HK-2 (cell line): Measurements from ENCODE around the gene PRPF6.
A peak's percentile ranks its signal among the peaks of the same experiment; 100 is the strongest.

Experiments
- DNase-seq: peaks from one replicate; pipeline ENCODE4 v3.0.0-alpha.2; 2018; ENCODE audit not compliant: unreplicated experiment

Gene PRPF6

GRCh38 chr20:64035933-64036345 lies 55.0 kb downstream of the PRPF6 start, which contains the start of gene C20orf204:
Gene C20orf204, plus strand, starts transcription at chr20:64036182. Its CDS starts 142 bp downstream, at chr20:64036324.
- no peak for DNase-seq

GRCh38 chr20:64036346-64037198 lies 55.6 kb downstream of the PRPF6 start:
- DNase-seq, result no peak

GRCh38 chr20:64037199-64037497 lies 56.2 kb downstream of the PRPF6 start:
- no peak for DNase-seq

- DNase-seq, result no peak
These were observed 56.7 kb downstream of the PRPF6 start for GRCh38 chr20:64037498-64038213.

GRCh38 chr20:64038224-64038564 lies 57.3 kb downstream of the PRPF6 start:
- DNase-seq, result no peak

GRCh38 chr20:64038565-64039292 lies 57.8 kb downstream of the PRPF6 start:
- peak; percentile 93 for DNase-seq

GRCh38 chr20:64039293-64040160 lies 58.6 kb downstream of the PRPF6 start:
- no peak for DNase-seq

GRCh38 chr20:64040231-64041039 lies 59.5 kb downstream of the PRPF6 start:
- DNase-seq, result no peak

GRCh38 chr20:64041040-64041780 lies 60.3 kb downstream of the PRPF6 start:
- DNase-seq, result no peak

- DNase-seq, result no peak
These were observed 60.8 kb downstream of the PRPF6 start for GRCh38 chr20:64041781-64042053.

GRCh38 chr20:64042054-64042781 lies 61.3 kb downstream of the PRPF6 start:
- no peak for DNase-seq

- DNase-seq, result no peak
These were observed 62.8 kb downstream of the PRPF6 start for GRCh38 chr20:64043768-64044167.

- peak; percentile 68 for DNase-seq
These were observed 63.7 kb downstream of the PRPF6 start for GRCh38 chr20:64044484-64045247.

GRCh38 chr20:64045346-64046011 lies 64.5 kb downstream of the PRPF6 start:
- DNase-seq, result no peak

GRCh38 chr20:64047046-64047389 lies 66.1 kb downstream of the PRPF6 start:
- DNase-seq, result no peak

GRCh38 chr20:64047968-64048401 lies 67.1 kb downstream of the PRPF6 start:
- no peak for DNase-seq

GRCh38 chr20:64048402-64049044 lies 67.6 kb downstream of the PRPF6 start:
- DNase-seq, result no peak
